ENCODE data around the gene LCN2.
"Not testable (repeated sequence)": the region's sequence is repeated elsewhere in the genome, so short reads cannot be mapped to it uniquely, and the experiment has no call there.

Gene LCN2

DNA sequence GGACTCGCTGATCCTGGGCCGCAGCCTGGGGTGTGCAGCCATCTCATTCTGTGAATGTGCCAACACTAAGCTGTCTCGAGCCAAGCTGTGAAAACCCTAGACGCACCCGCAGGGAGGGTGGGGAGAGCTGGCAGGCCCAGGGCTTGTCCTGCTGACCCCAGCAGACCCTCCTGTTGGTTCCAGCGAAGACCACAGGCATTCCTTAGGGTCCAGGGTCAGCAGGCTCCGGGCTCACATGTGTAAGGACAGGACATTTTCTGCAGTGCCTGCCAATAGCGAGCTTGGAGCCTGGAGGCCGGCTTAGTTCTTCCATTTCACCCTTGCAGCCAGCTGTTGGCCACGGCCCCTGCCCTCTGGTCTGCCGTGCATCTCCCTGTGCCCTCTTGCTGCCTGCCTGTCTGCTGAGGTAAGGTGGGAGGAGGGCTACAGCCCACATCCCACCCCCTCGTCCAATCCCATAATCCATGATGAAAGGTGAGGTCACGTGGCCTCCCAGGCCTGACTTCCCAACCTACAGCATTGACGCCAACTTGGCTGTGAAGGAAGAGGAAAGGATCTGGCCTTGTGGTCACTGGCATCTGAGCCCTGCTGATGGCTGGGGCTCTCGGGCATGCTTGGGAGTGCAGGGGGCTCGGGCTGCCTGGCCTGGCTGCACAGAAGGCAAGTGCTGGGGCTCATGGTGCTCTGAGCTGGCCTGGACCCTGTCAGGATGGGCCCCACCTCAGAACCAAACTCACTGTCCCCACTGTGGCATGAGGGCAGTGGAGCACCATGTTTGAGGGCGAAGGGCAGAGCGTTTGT is 41.6 kb upstream of the LCN2 start:
- Histone ChIP-seq H3K4me1 (ENCODE audit: low read length) (no peaks in the 10 kb centered on the region), H3K79me2 (ENCODE audit: low read length) (peaks cover 26% of the 10 kb centered on the region), H3K9me2 (replicated peaks; ENCODE audit: insufficient read depth, low read length) (no peaks in the 10 kb centered on the region), H3K4me2 (ENCODE audit: low read depth, low read length) (no peak overlapping the region), H2AFZ (ENCODE audit: low read length) (no peak overlapping the region), H3K9ac (ENCODE audit: low read length) (no peak overlapping the region), H3F3A (ENCODE audit: insufficient read depth, low read length) (peaks cover 16% of the 10 kb centered on the region; the same call in 1 of the 2 replicates), H3K27ac (ENCODE audit: low read length) (no peak overlapping the region), H3K9me3 (replicated peaks; ENCODE audit: insufficient read depth, low read length) (no peaks in the 10 kb centered on the region), H4K20me1 (ENCODE audit: insufficient read depth, low read length) (no peaks in the 10 kb centered on the region), H3K36me3 (replicated peaks; ENCODE audit: insufficient read depth, low read length) (peaks cover 7% of the 10 kb centered on the region; the same call in 1 of the 2 replicates), H3K27me3 (replicated peaks; ENCODE audit: insufficient read depth, low read length) (no peaks in the 10 kb centered on the region), H3K4me3 (ENCODE audit: low read length) (no peak overlapping the region)
- DNase-seq = no peak
- TF ChIP-seq EZH2phosphoT487 (IDR thresholded peaks at IDR 0.05; ENCODE audit: low read length) = no peak
- TF ChIP-seq EZH2 (optimal IDR thresholded peaks at IDR 0.05; ENCODE audit: low read depth, low read length) = no peak
- TF ChIP-seq, protein P1, sequence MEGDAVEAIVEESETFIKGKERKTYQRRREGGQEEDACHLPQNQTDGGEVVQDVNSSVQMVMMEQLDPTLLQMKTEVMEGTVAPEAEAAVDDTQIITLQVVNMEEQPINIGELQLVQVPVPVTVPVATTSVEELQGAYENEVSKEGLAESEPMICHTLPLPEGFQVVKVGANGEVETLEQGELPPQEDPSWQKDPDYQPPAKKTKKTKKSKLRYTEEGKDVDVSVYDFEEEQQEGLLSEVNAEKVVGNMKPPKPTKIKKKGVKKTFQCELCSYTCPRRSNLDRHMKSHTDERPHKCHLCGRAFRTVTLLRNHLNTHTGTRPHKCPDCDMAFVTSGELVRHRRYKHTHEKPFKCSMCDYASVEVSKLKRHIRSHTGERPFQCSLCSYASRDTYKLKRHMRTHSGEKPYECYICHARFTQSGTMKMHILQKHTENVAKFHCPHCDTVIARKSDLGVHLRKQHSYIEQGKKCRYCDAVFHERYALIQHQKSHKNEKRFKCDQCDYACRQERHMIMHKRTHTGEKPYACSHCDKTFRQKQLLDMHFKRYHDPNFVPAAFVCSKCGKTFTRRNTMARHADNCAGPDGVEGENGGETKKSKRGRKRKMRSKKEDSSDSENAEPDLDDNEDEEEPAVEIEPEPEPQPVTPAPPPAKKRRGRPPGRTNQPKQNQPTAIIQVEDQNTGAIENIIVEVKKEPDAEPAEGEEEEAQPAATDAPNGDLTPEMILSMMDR (IDR thresholded peaks at IDR 0.05; ENCODE audit: low read length) = no peak

- DNase-seq = no peak
- no peaks in the 10 kb centered on the region for H3K4me1 ChIP-seq (ENCODE audit: low read length)
- H3K27me3 ChIP-seq (replicated peaks; ENCODE audit: insufficient read depth, low read length) = no peaks in the 10 kb centered on the region
- no peak overlapping the region for H2AFZ ChIP-seq (ENCODE audit: low read length)
- no peaks in the 10 kb centered on the region for H3K9me3 ChIP-seq (replicated peaks; ENCODE audit: insufficient read depth, low read length)
- H4K20me1 ChIP-seq (ENCODE audit: insufficient read depth, low read length) = no peaks in the 10 kb centered on the region
- TF ChIP-seq EZH2 (optimal IDR thresholded peaks at IDR 0.05; ENCODE audit: low read depth, low read length) = no peak
- TF ChIP-seq, protein P1 (IDR thresholded peaks at IDR 0.05; ENCODE audit: low read length) = no peak
- TF ChIP-seq EZH2phosphoT487 (IDR thresholded peaks at IDR 0.05; ENCODE audit: low read length) = no peak
- no peak overlapping the region for H3K4me3 ChIP-seq (ENCODE audit: low read length)
- H3K79me2 ChIP-seq (ENCODE audit: low read length) = peaks cover 18% of the 10 kb centered on the region
- no peak overlapping the region for H3K4me2 ChIP-seq (ENCODE audit: low read depth, low read length)
- no peak overlapping the region for H3K9ac ChIP-seq (ENCODE audit: low read length)
- no peaks in the 10 kb centered on the region for H3K9me2 ChIP-seq (replicated peaks; ENCODE audit: insufficient read depth, low read length)
- H3F3A ChIP-seq (ENCODE audit: insufficient read depth, low read length) = peaks cover 16% of the 10 kb centered on the region; the same call in 1 of the 2 replicates
- H3K27ac ChIP-seq (ENCODE audit: low read length) = no peak overlapping the region
- H3K36me3 ChIP-seq (replicated peaks; ENCODE audit: insufficient read depth, low read length) = peaks cover 7% of the 10 kb centered on the region; the same call in 1 of the 2 replicates
These were observed 40.8 kb upstream of the LCN2 start for GRCh38 chr9:128108269-128109049.

- no peak overlapping the region for H3K9ac ChIP-seq (ENCODE audit: low read length)
- H3K79me2 ChIP-seq (ENCODE audit: low read length) = peaks cover 11% of the 10 kb centered on the region; the same call in 1 of the 2 replicates
- H2AFZ ChIP-seq (ENCODE audit: low read length) = no peak overlapping the region
- H3K9me2 ChIP-seq (replicated peaks; ENCODE audit: insufficient read depth, low read length) = no peaks in the 10 kb centered on the region
- H3K9me3 ChIP-seq (replicated peaks; ENCODE audit: insufficient read depth, low read length) = no peaks in the 10 kb centered on the region
- no peak for DNase-seq
- peaks cover 13% of the 10 kb centered on the region; the same call in 1 of the 2 replicates for H3F3A ChIP-seq (ENCODE audit: insufficient read depth, low read length)
- no peaks in the 10 kb centered on the region for H3K4me1 ChIP-seq (ENCODE audit: low read length)
- no peaks in the 10 kb centered on the region for H3K27me3 ChIP-seq (replicated peaks; ENCODE audit: insufficient read depth, low read length)
- no peak overlapping the region for H3K27ac ChIP-seq (ENCODE audit: low read length)
- no peak for TF ChIP-seq EZH2 (optimal IDR thresholded peaks at IDR 0.05; ENCODE audit: low read depth, low read length)
- H4K20me1 ChIP-seq (ENCODE audit: insufficient read depth, low read length) = no peaks in the 10 kb centered on the region
- no peak overlapping the region for H3K4me3 ChIP-seq (ENCODE audit: low read length)
- H3K4me2 ChIP-seq (ENCODE audit: low read depth, low read length) = no peak overlapping the region
- peaks cover 7% of the 10 kb centered on the region; the same call in 1 of the 2 replicates for H3K36me3 ChIP-seq (replicated peaks; ENCODE audit: insufficient read depth, low read length)
These were observed 40.1 kb upstream of the LCN2 start for GRCh38 chr9:128109050-128109709.

- not testable (repeated sequence) for H3K27ac ChIP-seq (ENCODE audit: low read length); H3K9ac ChIP-seq (ENCODE audit: low read length); H3K4me3 ChIP-seq (ENCODE audit: low read length); H2AFZ ChIP-seq (ENCODE audit: low read length); H3K4me1 ChIP-seq (ENCODE audit: low read length); H3K9me2 ChIP-seq (replicated peaks; ENCODE audit: insufficient read depth, low read length); H3K4me2 ChIP-seq (ENCODE audit: low read depth, low read length); H3K27me3 ChIP-seq (replicated peaks; ENCODE audit: insufficient read depth, low read length); H3K36me3 ChIP-seq (replicated peaks; ENCODE audit: insufficient read depth, low read length); DNase-seq; H4K20me1 ChIP-seq (ENCODE audit: insufficient read depth, low read length); H3K9me3 ChIP-seq (replicated peaks; ENCODE audit: insufficient read depth, low read length); H3K79me2 ChIP-seq (ENCODE audit: low read length)
- peaks cover 13% of the 10 kb centered on the region; the same call in 1 of the 2 replicates for H3F3A ChIP-seq (ENCODE audit: insufficient read depth, low read length)
These were observed 37.5 kb upstream of the LCN2 start for GRCh38 chr9:128111726-128112125.
